Measurements from ENCODE around the gene PEMT.

DNA sequence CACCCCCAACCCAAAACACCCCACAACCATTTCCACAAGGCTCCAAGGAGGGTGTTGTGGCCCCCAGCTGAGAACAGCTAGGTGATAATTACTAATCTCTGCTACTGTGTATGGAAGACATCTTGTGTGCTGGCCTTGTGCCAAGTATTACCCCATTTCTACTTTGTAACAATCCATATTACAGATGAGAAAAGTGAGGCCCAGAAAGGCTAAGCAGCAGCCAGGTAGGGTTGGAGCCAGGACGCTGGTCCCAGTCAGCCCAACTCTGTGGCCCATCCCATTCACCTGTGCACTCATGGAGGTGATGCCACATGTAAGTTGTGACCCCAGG lies 12.4 kb upstream of the PEMT start:
- TF ChIP-seq, protein P1, sequence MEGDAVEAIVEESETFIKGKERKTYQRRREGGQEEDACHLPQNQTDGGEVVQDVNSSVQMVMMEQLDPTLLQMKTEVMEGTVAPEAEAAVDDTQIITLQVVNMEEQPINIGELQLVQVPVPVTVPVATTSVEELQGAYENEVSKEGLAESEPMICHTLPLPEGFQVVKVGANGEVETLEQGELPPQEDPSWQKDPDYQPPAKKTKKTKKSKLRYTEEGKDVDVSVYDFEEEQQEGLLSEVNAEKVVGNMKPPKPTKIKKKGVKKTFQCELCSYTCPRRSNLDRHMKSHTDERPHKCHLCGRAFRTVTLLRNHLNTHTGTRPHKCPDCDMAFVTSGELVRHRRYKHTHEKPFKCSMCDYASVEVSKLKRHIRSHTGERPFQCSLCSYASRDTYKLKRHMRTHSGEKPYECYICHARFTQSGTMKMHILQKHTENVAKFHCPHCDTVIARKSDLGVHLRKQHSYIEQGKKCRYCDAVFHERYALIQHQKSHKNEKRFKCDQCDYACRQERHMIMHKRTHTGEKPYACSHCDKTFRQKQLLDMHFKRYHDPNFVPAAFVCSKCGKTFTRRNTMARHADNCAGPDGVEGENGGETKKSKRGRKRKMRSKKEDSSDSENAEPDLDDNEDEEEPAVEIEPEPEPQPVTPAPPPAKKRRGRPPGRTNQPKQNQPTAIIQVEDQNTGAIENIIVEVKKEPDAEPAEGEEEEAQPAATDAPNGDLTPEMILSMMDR (IDR thresholded peaks at IDR 0.05; ENCODE audit: low read length), result no peak
- TF ChIP-seq EZH2 (IDR thresholded peaks at IDR 0.05; ENCODE audit: borderline replicate concordance, low read length), result no peak
